IPS-18a (cell line): Measurements from ENCODE around the gene NOS1AP.
A peak's percentile ranks its signal among the peaks of the same experiment; 100 is the strongest.
"Not testable (repeated sequence)": the region's sequence is repeated elsewhere in the genome, so short reads cannot be mapped to it uniquely, and the experiment has no call there.

Source experiments
- H3K27ac ChIP-seq: one replicate; pipeline ENCODE4 v1.5.1; 2013; ENCODE audit warnings: low read length
- H3K27me3 ChIP-seq: one replicate; pipeline ENCODE4 v1.6.1; 2013; ENCODE audit warnings: mild to moderate bottlenecking, low read length; ENCODE audit not compliant: control insufficient read depth, insufficient read depth
- H3K36me3 ChIP-seq: one replicate; pipeline ENCODE4 v1.6.1; 2013; ENCODE audit warnings: low read depth, low read length; ENCODE audit not compliant: control insufficient read depth
- H3K4me1 ChIP-seq: one replicate; pipeline ENCODE4 v1.6.1; 2013; ENCODE audit warnings: low read depth, low read length; ENCODE audit not compliant: control insufficient read depth
- H3K4me3 ChIP-seq: one replicate; pipeline ENCODE4 v1.5.1; 2013; ENCODE audit warnings: low read length
- H3K9ac ChIP-seq: one replicate; pipeline ENCODE4 v1.6.1; 2013; ENCODE audit warnings: mild to moderate bottlenecking, low read length, moderate library complexity
- H3K9me3 ChIP-seq: one replicate; pipeline ENCODE4 v1.6.1; 2013; ENCODE audit warnings: low read depth, low read length; ENCODE audit not compliant: control insufficient read depth

NOS1AP gene

GRCh38 chr1:162174027-162174426 lies 104.5 kb downstream of the NOS1AP start:
- not testable (repeated sequence) for H3K36me3 ChIP-seq, H3K27ac ChIP-seq, H3K27me3 ChIP-seq, H3K4me3 ChIP-seq, H3K9me3 ChIP-seq, H3K9ac ChIP-seq
- peaks cover 49% of the 10 kb centered on the region for H3K4me1 ChIP-seq

GRCh38 chr1:162175379-162176081 lies 106.0 kb downstream of the NOS1AP start:
- H3K27me3 ChIP-seq: no peaks in the 10 kb centered on the region
- H3K36me3 ChIP-seq: no peaks in the 10 kb centered on the region
- peaks cover 48% of the 10 kb centered on the region for H3K4me1 ChIP-seq
- no peak overlapping the region for H3K4me3 ChIP-seq
- H3K9ac ChIP-seq: peak overlapping the region; percentile 35
- no peak overlapping the region for H3K27ac ChIP-seq
- H3K9me3 ChIP-seq: no peaks in the 10 kb centered on the region

GRCh38 chr1:162177126-162177525 lies 107.6 kb downstream of the NOS1AP start:
- H3K27me3 ChIP-seq: no peaks in the 10 kb centered on the region
- no peak overlapping the region for H3K27ac ChIP-seq
- no peak overlapping the region for H3K9ac ChIP-seq
- no peak overlapping the region for H3K4me3 ChIP-seq
- H3K36me3 ChIP-seq: no peaks in the 10 kb centered on the region
- H3K4me1 ChIP-seq: peaks cover 53% of the 10 kb centered on the region
- H3K9me3 ChIP-seq: no peaks in the 10 kb centered on the region

GRCh38 chr1:162178432-162178831 lies 108.9 kb downstream of the NOS1AP start:
- Histone ChIP-seq H3K36me3 (no peaks in the 10 kb centered on the region), H3K4me3 (no peak overlapping the region), H3K9me3 (no peaks in the 10 kb centered on the region), H3K27me3 (no peaks in the 10 kb centered on the region), H3K9ac (no peak overlapping the region), H3K27ac (no peak overlapping the region), H3K4me1 (peaks cover 43% of the 10 kb centered on the region)

GRCh38 chr1:162179121-162179520 lies 109.6 kb downstream of the NOS1AP start:
- Histone ChIP-seq H3K9me3 (no peaks in the 10 kb centered on the region), H3K4me3 (no peak overlapping the region), H3K27ac (no peak overlapping the region), H3K27me3 (no peaks in the 10 kb centered on the region), H3K36me3 (no peaks in the 10 kb centered on the region), H3K9ac (no peak overlapping the region), H3K4me1 (peaks cover 43% of the 10 kb centered on the region)

- Histone ChIP-seq H3K36me3 (no peaks in the 10 kb centered on the region), H3K27me3 (no peaks in the 10 kb centered on the region), H3K4me1 (peaks cover 35% of the 10 kb centered on the region), H3K9ac (no peak overlapping the region), H3K4me3 (no peak overlapping the region), H3K27ac (no peak overlapping the region), H3K9me3 (no peaks in the 10 kb centered on the region)
Observed at GRCh38 chr1:162180813-162181212, 111.3 kb downstream of the NOS1AP start.

GRCh38 chr1:162182090-162182489 lies 112.6 kb downstream of the NOS1AP start:
- peaks cover 26% of the 10 kb centered on the region for H3K4me1 ChIP-seq
- no peaks in the 10 kb centered on the region for H3K27me3 ChIP-seq
- H3K9me3 ChIP-seq: no peaks in the 10 kb centered on the region
- H3K9ac ChIP-seq: no peak overlapping the region
- no peak overlapping the region for H3K27ac ChIP-seq
- H3K4me3 ChIP-seq: no peak overlapping the region
- no peaks in the 10 kb centered on the region for H3K36me3 ChIP-seq

- Histone ChIP-seq H3K9me3 (no peaks in the 10 kb centered on the region), H3K36me3 (no peaks in the 10 kb centered on the region), H3K4me1 (peaks cover 10% of the 10 kb centered on the region), H3K4me3 (no peak overlapping the region), H3K9ac (no peak overlapping the region), H3K27me3 (no peaks in the 10 kb centered on the region), H3K27ac (no peak overlapping the region)
Observed at GRCh38 chr1:162185314-162186025, 116.0 kb downstream of the NOS1AP start.

- Histone ChIP-seq H3K9ac (no peak overlapping the region), H3K27ac (no peak overlapping the region), H3K4me3 (no peak overlapping the region), H3K4me1 (peaks cover 5% of the 10 kb centered on the region), H3K9me3 (no peaks in the 10 kb centered on the region), H3K36me3 (no peaks in the 10 kb centered on the region), H3K27me3 (no peaks in the 10 kb centered on the region)
Observed at GRCh38 chr1:162186026-162186374, 116.5 kb downstream of the NOS1AP start.

GRCh38 chr1:162186406-162186805 lies 116.9 kb downstream of the NOS1AP start:
- Histone ChIP-seq H3K36me3 (no peaks in the 10 kb centered on the region), H3K4me1 (peaks cover 5% of the 10 kb centered on the region), H3K27me3 (no peaks in the 10 kb centered on the region), H3K9ac (no peak overlapping the region), H3K9me3 (no peaks in the 10 kb centered on the region), H3K4me3 (no peak overlapping the region), H3K27ac (no peak overlapping the region)

- Histone ChIP-seq H3K36me3 (no peaks in the 10 kb centered on the region), H3K4me3 (no peak overlapping the region), H3K9me3 (no peaks in the 10 kb centered on the region), H3K27ac (no peak overlapping the region), H3K9ac (no peak overlapping the region), H3K4me1 (peaks cover 5% of the 10 kb centered on the region), H3K27me3 (no peaks in the 10 kb centered on the region)
Observed at GRCh38 chr1:162187687-162188276, 118.3 kb downstream of the NOS1AP start.

GRCh38 chr1:162189345-162189744 lies 119.9 kb downstream of the NOS1AP start:
- H3K9ac ChIP-seq: no peak overlapping the region
- no peaks in the 10 kb centered on the region for H3K9me3 ChIP-seq
- H3K36me3 ChIP-seq: no peaks in the 10 kb centered on the region
- no peak overlapping the region for H3K4me3 ChIP-seq
- H3K27me3 ChIP-seq: no peaks in the 10 kb centered on the region
- H3K27ac ChIP-seq: no peak overlapping the region
- H3K4me1 ChIP-seq: peaks cover 5% of the 10 kb centered on the region
